Transverse colon (tissue), 4 donors: ENCODE measurements around the gene AHSA1. TPM values are rescaled to one million over a fixed set of nuclear protein-coding genes. Genes with fewer than 3 reads are reported as not detected.

Experiments
- DNase-seq: peaks from one replicate; pipeline ENCODE4 v3.0.0-alpha.2; 2019
- H3K27ac ChIP-seq, 4 donors: fragments of 200-600 bp; sonication (generic); 2 replicates each; pipeline ENCODE4 v1.5.1; 2016 to 2018; ENCODE audit warnings: inconsistent platforms in 4 of 4
- H3K27me3 ChIP-seq: fragments of 200-600 bp; sonication (generic); 2 replicates; pipeline ENCODE4 v1.5.1; 2017; ENCODE audit warnings: inconsistent platforms
- H3K36me3 ChIP-seq, 4 donors: fragments of 200-600 bp; sonication (generic); 2 replicates each; pipeline ENCODE4 v1.5.1; 2017 to 2019; ENCODE audit warnings: inconsistent platforms in 4 of 4
- H3K4me1 ChIP-seq, 4 donors: fragments of 200-600 bp; sonication (generic); 2 replicates each; pipeline ENCODE4 v1.5.1; 2017 to 2020; ENCODE audit warnings: inconsistent platforms in 4 of 4
- H3K4me3 ChIP-seq, 4 donors: fragments of 200-600 bp; sonication (generic); 1 replicate in 1 of 4; 2 replicates in 3 of 4; pipeline versions ENCODE4 v1.5.1 to v1.6.1; 2017 to 2019; ENCODE audit warnings: inconsistent platforms in 4 of 4
- H3K9me3 ChIP-seq, 2 donors: fragments of 200-600 bp; sonication (generic); 2 replicates each; pipeline ENCODE4 v1.5.1; 2017 to 2019; ENCODE audit warnings: inconsistent platforms in 2 of 2
- EP300 ChIP-seq: sonication (generic); formaldehyde crosslinking; IDR thresholded peaks from one replicate; pipeline ENCODE4 v1.6.1; 2017; ENCODE audit warnings: antibody characterized with exemption, low read depth
- POLR2A ChIP-seq: fragments of 450-650 bp; IDR thresholded peaks from one replicate; pipeline ENCODE4 v1.6.1; 2016; ENCODE audit warnings: antibody characterized with exemption, mild to moderate bottlenecking, moderate library complexity
- POLR2AphosphoS5 ChIP-seq, 3 donors: sonication (generic); formaldehyde crosslinking; IDR thresholded peaks; one replicate each; pipeline ENCODE4 v1.6.1; 2016; ENCODE audit warnings: antibody characterized with exemption in 3 of 3
- whole genome bisulfite sequencing, 2 donors: methylation state at CpG; one replicate each; pipeline ENCODE4 v1.1.5; 2018; ENCODE audit warnings: low coverage in 1 of 2; 5-methylcytosine and 5-hydroxymethylcytosine counted together
- in situ Hi-C, 4 donors: fragments of 200-750 bp; cut with MboI; loops; one replicate each; pipeline versions ENCODE4 v1.15.0 to v1.15.1; 2017; ENCODE audit warnings: low sequenced_read_pairs in 3 of 4, low pct_ligation_motif_present in 1 of 4, low pct_unique_long_range_greater_than_20kb in 1 of 4
- intact Hi-C: fragments of 100-400 bp; cut with DNase I; formaldehyde crosslinking; loops from one replicate; pipeline ENCODE4 v1.15.1; 2023; ENCODE audit warnings: low total_unique reads
- total RNA-seq, 4 donors: library from RNA; depleted of rRNA; stranded (reverse); fragments of >200 nt; gene quantifications; one replicate each; pipeline ENCODE4 v1.1.0, GENCODE V29; 2016
- TF ChIP-seq, protein P1 (sequence below), 5 experiments: fragments of 200-600 bp in 3 of 5; fragments of 450-650 bp in 2 of 5; sonication (generic) in 3 of 5; IDR thresholded peaks; 1 replicate in 2 of 5; 2 replicates in 3 of 5; pipeline ENCODE4 v1.5.1; 2016 to 2017; ENCODE audit warnings: antibody characterized with exemption in 5 of 5, inconsistent platforms in 3 of 5, mild to moderate bottlenecking in 2 of 5, moderate library complexity in 1 of 5

The AHSA1 gene
- total RNA-seq, 4 donors from 2014 or later, result 66.6 to 101 (median 87.5) TPM

DNA sequence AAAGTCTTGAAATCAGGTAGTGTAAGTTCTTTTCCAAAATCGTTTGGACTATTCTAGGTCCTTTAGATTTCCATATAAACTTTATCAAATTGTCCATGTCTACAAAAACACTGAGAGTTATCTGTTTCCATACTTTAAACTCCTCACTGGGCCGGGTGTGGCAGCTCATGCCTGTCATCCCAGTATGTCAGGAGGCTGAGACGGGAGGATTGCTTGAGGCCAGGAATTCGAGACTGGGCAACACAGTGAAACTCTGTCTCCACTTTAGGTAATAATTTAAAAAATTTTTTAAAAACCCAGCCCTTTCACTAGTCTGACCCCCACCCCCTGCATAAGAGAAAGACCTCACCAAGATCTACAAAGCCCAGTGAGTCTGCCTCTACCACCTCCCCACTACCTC is 47.1 kb downstream of the AHSA1 start:
- peaks cover 0 to 7% (median 0%) of the 10 kb centered on the region in 4 donors for H3K36me3 ChIP-seq
- in situ Hi-C loops (no loop called here), intact Hi-C loops (no loop called here)
- peaks cover 6% of the 10 kb centered on the region for H3K27me3 ChIP-seq
- TF ChIP-seq, protein P1, sequence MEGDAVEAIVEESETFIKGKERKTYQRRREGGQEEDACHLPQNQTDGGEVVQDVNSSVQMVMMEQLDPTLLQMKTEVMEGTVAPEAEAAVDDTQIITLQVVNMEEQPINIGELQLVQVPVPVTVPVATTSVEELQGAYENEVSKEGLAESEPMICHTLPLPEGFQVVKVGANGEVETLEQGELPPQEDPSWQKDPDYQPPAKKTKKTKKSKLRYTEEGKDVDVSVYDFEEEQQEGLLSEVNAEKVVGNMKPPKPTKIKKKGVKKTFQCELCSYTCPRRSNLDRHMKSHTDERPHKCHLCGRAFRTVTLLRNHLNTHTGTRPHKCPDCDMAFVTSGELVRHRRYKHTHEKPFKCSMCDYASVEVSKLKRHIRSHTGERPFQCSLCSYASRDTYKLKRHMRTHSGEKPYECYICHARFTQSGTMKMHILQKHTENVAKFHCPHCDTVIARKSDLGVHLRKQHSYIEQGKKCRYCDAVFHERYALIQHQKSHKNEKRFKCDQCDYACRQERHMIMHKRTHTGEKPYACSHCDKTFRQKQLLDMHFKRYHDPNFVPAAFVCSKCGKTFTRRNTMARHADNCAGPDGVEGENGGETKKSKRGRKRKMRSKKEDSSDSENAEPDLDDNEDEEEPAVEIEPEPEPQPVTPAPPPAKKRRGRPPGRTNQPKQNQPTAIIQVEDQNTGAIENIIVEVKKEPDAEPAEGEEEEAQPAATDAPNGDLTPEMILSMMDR (IDR thresholded peaks at IDR 0.05), result no peak
- no peak for TF ChIP-seq POLR2A
- no peak for TF ChIP-seq EP300
- TF ChIP-seq POLR2AphosphoS5 (IDR thresholded peaks at IDR 0.05), result no peak
- WGBS, 2 donors, result 72% methylated on average over 4 of the region's 4 CpGs; no CpG with 5 or more reads in 1 of the 2 donors
- DNase-seq, result no peak
- H3K9me3 ChIP-seq, result no peaks in the 10 kb centered on the region
- H3K27ac ChIP-seq, result no peak overlapping the region
- no peaks in the 10 kb centered on the region for H3K4me1 ChIP-seq
- no peak overlapping the region for H3K4me3 ChIP-seq

DNA sequence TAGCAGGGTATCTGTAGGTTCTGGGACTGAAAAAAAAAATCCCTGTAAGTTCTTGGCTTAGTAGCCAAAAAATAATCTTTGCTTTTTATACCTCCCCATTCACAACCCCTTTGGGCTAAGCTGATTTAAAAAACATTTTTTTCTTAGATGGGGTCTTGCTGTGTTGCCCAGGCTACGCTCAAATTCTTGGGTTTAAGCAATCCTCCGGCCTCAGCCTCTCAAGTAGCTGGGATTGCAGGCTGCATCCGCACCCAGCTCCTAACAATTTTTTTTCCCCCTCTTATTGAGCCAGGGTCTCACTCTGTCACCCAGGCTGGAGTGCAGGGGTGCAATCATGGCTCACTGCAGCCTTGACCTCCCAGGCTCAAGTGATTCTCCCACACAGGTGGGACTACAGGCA is 49.9 kb downstream of the AHSA1 start:
- Histone ChIP-seq H3K36me3 (peaks cover 0 to 23% (median 6%) of the 10 kb centered on the region in 4 donors), H3K27ac (no peak overlapping the region), H3K4me1 (no peaks in the 10 kb centered on the region), H3K27me3 (no peaks in the 10 kb centered on the region), H3K4me3 (no peak overlapping the region), H3K9me3 (no peaks in the 10 kb centered on the region)
- TF ChIP-seq EP300 (no peak), POLR2AphosphoS5 (IDR thresholded peaks at IDR 0.05) (no peak), POLR2A (no peak)
- TF ChIP-seq, protein P1 (IDR thresholded peaks at IDR 0.05), result no peak
- no peak for DNase-seq
- intact Hi-C loops (no loop called here), in situ Hi-C loops (no loop called here)
- WGBS, 2 donors, result 99 to 100% methylated on average over 1 to 3 of the region's 3 CpGs

DNA sequence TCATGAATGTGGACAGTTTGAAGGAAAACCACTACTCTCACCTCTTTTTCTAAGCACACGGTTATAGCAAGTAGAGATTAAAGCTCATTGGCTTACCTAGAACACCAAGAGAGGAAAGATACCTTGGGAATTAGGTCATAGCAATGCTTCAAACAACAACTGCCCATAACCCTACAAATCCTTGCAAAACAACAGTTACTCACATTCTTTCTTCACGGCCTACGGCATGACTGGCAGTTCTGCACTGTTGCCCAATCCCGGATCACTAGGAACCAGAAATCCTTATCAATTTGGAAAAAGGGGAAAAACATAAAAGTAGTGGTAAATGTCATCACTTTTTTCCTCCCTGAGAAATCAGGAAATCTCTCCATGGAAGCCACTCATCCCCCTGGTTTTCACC is 50.4 kb downstream of the AHSA1 start:
- TF ChIP-seq, protein P1 (IDR thresholded peaks at IDR 0.05), result no peak
- TF ChIP-seq POLR2AphosphoS5 (IDR thresholded peaks at IDR 0.05) (no peak), EP300 (no peak), POLR2A (no peak)
- H3K36me3 ChIP-seq, result peaks cover 0 to 23% (median 6%) of the 10 kb centered on the region in 4 donors
- 95 to 100% methylated on average over 4 of the region's 4 CpGs for WGBS, 2 donors
- intact Hi-C loops, result no loop called here
- no peak for DNase-seq
- H3K27me3 ChIP-seq, result no peaks in the 10 kb centered on the region
- in situ Hi-C loops, result no loop called here
- no peak overlapping the region for H3K4me3 ChIP-seq
- H3K4me1 ChIP-seq, result no peaks in the 10 kb centered on the region
- no peak overlapping the region for H3K27ac ChIP-seq
- no peaks in the 10 kb centered on the region for H3K9me3 ChIP-seq

DNA sequence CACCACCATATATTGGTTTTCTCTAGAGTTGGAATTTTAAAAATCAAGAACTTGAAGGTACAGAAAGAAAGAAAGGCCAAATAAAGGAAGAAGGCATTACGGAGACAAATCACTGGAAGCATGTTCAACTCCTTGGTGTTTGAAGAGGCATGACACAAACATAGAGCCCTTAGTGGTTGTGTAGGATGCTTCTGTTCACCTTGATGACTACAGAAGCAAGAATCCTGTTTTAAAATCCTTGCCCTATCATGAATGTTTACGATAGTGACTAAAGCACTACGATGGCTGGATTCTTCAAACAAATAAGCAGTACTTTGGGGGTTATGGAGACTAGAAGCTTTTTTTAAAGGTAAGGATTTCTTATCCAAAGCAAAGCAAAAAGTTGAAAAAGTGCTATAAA is 51.0 kb downstream of the AHSA1 start:
- Histone ChIP-seq H3K9me3 (no peaks in the 10 kb centered on the region), H3K36me3 (peaks cover 0 to 23% (median 6%) of the 10 kb centered on the region in 4 donors), H3K4me3 (no peak overlapping the region), H3K27ac (no peak overlapping the region), H3K4me1 (no peaks in the 10 kb centered on the region), H3K27me3 (no peaks in the 10 kb centered on the region)
- intact Hi-C loops, result no loop called here
- WGBS, 2 donors, result 92% methylated on average over 3 of the region's 3 CpGs
- TF ChIP-seq POLR2AphosphoS5 (IDR thresholded peaks at IDR 0.05), result no peak
- TF ChIP-seq, protein P1 (IDR thresholded peaks at IDR 0.05), result no peak
- TF ChIP-seq POLR2A, result no peak
- no peak for TF ChIP-seq EP300
- DNase-seq, result no peak
- in situ Hi-C loops, result no loop called here
